ENCODE data around the gene DLG2. TPM values are rescaled to one million over a fixed set of nuclear protein-coding genes. Genes with fewer than 3 reads are reported as not detected.

Gene DLG2
- total and polyA plus RNA-seq, 9 of the 15 experiments (the other 6 are each of a cell fraction or from before 2014, with no cell fraction given), result 0.52 to 1.6 (median 0.95) TPM

DNA sequence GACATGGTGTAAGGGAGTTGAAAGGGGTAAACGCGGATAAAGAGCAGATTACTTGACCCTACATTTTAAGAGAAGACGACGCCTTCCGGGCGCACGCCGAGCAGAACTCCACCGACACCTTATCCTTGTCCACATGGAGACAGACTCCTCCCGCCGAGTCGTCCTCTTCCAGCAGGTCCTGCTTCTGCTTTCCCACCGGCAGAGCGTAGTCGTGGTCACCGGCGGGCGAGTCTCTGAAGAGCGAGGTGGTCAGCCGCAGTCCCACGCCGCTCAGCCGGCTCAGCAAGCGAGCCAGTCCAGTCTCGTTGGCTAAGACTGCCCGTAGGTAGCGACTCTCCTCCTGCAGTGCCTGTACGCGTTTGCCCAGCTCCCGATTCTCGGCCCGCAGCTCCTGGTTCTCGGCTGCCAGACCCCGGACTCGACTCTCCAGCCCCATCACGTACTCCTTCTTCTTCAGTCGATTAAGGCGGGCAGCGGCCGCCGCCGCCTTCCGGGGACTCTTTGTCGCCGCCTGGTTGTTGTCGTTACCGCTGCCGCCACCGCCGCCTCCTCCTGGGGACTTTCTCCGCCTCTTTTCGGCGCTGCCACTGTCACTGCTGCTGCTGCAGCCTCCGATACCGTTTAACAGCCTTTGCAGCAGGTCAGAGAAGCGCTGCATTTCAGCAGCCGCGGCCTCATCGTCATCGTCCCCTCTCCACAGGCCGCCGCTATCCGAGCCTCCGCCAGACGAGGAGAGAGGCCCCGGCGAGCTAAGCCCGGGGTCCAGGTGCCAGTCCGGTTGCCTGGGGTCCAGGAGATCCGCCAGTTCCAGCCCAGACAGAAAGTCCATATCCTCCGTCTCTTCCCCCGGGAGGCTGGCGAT is 36.8 kb upstream of the DLG2 start (continued):
- TF ChIP-seq HIVEP1 (CRISPR knock-in tag; IDR thresholded peaks at IDR 0.05) (no peak), TEAD1 (CRISPR knock-in tag; IDR thresholded peaks at IDR 0.05) (no peak), MTA3 (IDR thresholded peaks at IDR 0.05; ENCODE audit: borderline replicate concordance) (peak; percentile 22; the same call in 1 of the 2 replicates), CEBPB (tag; IDR thresholded peaks at IDR 0.05) (no peak), ZNF586 (CRISPR knock-in tag; conservative IDR thresholded peaks at IDR 0.05) (no peak), FOS (IDR thresholded peaks at IDR 0.05; ENCODE audit: extremely low read depth, insufficient read length) (no peak), CBFA2T2 (conservative IDR thresholded peaks at IDR 0.05) (no peak), ZNF224 (CRISPR knock-in tag; IDR thresholded peaks at IDR 0.05) (no peak), ZNF212 (CRISPR knock-in tag; IDR thresholded peaks at IDR 0.05) (no peak), TAF15 (IDR thresholded peaks at IDR 0.05; ENCODE audit: low read depth, low read length) (no peak), ZNF780A (CRISPR knock-in tag; IDR thresholded peaks at IDR 0.05) (no peak), STAG1 (CRISPR knock-in tag; IDR thresholded peaks at IDR 0.05; ENCODE audit: borderline replicate concordance) (no peak), CREM (IDR thresholded peaks at IDR 0.05; ENCODE audit: low read depth) (no peak), MCM7 (IDR thresholded peaks at IDR 0.05) (no peak)
- TF ChIP-seq, protein P1, sequence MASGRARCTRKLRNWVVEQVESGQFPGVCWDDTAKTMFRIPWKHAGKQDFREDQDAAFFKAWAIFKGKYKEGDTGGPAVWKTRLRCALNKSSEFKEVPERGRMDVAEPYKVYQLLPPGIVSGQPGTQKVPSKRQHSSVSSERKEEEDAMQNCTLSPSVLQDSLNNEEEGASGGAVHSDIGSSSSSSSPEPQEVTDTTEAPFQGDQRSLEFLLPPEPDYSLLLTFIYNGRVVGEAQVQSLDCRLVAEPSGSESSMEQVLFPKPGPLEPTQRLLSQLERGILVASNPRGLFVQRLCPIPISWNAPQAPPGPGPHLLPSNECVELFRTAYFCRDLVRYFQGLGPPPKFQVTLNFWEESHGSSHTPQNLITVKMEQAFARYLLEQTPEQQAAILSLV (tag; IDR thresholded peaks at IDR 0.05), result no peak
- TF ChIP-seq, protein P2, sequence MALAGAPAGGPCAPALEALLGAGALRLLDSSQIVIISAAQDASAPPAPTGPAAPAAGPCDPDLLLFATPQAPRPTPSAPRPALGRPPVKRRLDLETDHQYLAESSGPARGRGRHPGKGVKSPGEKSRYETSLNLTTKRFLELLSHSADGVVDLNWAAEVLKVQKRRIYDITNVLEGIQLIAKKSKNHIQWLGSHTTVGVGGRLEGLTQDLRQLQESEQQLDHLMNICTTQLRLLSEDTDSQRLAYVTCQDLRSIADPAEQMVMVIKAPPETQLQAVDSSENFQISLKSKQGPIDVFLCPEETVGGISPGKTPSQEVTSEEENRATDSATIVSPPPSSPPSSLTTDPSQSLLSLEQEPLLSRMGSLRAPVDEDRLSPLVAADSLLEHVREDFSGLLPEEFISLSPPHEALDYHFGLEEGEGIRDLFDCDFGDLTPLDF (CRISPR knock-in tag; IDR thresholded peaks at IDR 0.05), result no peak
- TF ChIP-seq, protein P3, sequence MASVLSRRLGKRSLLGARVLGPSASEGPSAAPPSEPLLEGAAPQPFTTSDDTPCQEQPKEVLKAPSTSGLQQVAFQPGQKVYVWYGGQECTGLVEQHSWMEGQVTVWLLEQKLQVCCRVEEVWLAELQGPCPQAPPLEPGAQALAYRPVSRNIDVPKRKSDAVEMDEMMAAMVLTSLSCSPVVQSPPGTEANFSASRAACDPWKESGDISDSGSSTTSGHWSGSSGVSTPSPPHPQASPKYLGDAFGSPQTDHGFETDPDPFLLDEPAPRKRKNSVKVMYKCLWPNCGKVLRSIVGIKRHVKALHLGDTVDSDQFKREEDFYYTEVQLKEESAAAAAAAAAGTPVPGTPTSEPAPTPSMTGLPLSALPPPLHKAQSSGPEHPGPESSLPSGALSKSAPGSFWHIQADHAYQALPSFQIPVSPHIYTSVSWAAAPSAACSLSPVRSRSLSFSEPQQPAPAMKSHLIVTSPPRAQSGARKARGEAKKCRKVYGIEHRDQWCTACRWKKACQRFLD (CRISPR knock-in tag; IDR thresholded peaks at IDR 0.05), result no peak
- TF ChIP-seq, protein P4, sequence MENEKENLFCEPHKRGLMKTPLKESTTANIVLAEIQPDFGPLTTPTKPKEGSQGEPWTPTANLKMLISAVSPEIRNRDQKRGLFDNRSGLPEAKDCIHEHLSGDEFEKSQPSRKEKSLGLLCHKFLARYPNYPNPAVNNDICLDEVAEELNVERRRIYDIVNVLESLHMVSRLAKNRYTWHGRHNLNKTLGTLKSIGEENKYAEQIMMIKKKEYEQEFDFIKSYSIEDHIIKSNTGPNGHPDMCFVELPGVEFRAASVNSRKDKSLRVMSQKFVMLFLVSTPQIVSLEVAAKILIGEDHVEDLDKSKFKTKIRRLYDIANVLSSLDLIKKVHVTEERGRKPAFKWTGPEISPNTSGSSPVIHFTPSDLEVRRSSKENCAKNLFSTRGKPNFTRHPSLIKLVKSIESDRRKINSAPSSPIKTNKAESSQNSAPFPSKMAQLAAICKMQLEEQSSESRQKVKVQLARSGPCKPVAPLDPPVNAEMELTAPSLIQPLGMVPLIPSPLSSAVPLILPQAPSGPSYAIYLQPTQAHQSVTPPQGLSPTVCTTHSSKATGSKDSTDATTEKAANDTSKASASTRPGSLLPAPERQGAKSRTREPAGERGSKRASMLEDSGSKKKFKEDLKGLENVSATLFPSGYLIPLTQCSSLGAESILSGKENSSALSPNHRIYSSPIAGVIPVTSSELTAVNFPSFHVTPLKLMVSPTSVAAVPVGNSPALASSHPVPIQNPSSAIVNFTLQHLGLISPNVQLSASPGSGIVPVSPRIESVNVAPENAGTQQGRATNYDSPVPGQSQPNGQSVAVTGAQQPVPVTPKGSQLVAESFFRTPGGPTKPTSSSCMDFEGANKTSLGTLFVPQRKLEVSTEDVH (IDR thresholded peaks at IDR 0.05; ENCODE audit: low read depth, partially characterized antibody), result no peak
- TF ChIP-seq, protein P5, sequence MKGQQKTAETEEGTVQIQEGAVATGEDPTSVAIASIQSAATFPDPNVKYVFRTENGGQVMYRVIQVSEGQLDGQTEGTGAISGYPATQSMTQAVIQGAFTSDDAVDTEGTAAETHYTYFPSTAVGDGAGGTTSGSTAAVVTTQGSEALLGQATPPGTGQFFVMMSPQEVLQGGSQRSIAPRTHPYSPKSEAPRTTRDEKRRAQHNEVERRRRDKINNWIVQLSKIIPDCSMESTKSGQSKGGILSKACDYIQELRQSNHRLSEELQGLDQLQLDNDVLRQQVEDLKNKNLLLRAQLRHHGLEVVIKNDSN (CRISPR knock-in tag; IDR thresholded peaks at IDR 0.05), result no peak
- TF ChIP-seq, protein P6, sequence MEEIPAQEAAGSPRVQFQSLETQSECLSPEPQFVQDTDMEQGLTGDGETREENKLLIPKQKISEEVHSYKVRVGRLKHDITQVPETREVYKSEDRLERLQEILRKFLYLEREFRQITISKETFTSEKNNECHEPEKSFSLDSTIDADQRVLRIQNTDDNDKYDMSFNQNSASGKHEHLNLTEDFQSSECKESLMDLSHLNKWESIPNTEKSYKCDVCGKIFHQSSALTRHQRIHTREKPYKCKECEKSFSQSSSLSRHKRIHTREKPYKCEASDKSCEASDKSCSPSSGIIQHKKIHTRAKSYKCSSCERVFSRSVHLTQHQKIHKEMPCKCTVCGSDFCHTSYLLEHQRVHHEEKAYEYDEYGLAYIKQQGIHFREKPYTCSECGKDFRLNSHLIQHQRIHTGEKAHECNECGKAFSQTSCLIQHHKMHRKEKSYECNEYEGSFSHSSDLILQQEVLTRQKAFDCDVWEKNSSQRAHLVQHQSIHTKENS (CRISPR knock-in tag; IDR thresholded peaks at IDR 0.05), result no peak

Measured in K562 (cell line).